Left ventricle myocardium inferior (tissue), 1 donor: ENCODE measurements around the gene PABPN1. TPM values are rescaled to one million over a fixed set of nuclear protein-coding genes. Genes with fewer than 3 reads are reported as not detected.

Experiments used
- DNase-seq: peaks from one replicate; pipeline ENCODE4 v3.0.0-alpha.2; 2020
- H3K27ac ChIP-seq: fragments of 200-600 bp; replicated peaks from 2 replicates; pipeline ENCODE4 v1.8.0; 2021
- H3K27me3 ChIP-seq: fragments of 200-600 bp; 2 replicates; pipeline ENCODE4 v1.8.0; 2021; ENCODE audit warnings: low read depth
- H3K36me3 ChIP-seq: fragments of 200-600 bp; 2 replicates; pipeline ENCODE4 v1.8.0; 2021
- H3K4me1 ChIP-seq: fragments of 200-600 bp; 2 replicates; pipeline ENCODE4 v1.8.0; 2021
- H3K4me3 ChIP-seq: fragments of 200-600 bp; 2 replicates; pipeline ENCODE4 v1.8.0; 2021; ENCODE audit warnings: mild to moderate bottlenecking, moderate library complexity
- H3K9me3 ChIP-seq: fragments of 200-600 bp; replicated peaks from 2 replicates; pipeline ENCODE4 v1.8.0; 2021
- intact Hi-C: fragments of 100-400 bp; cut with micrococcal nuclease; formaldehyde crosslinking; loops from one replicate; pipeline ENCODE4 v1.11.0; 2022
- total RNA-seq: library from RNA; stranded (reverse); fragmentation: NEBNext Ultra II Directional; extraction: Animal tissue kit (Norgen Biotek cat#: 25700); gene quantifications from one replicate; pipeline ENCODE4 v1.2.1, GENCODE V29; 2021
- TF ChIP-seq, protein P1 (sequence below): fragments of 200-600 bp; IDR thresholded peaks from 2 replicates; pipeline ENCODE4 v1.8.0; 2021; ENCODE audit warnings: antibody characterized with exemption, mild to moderate bottlenecking, borderline replicate concordance
- donor health status: DM: no; HTN: yes; CAD: no; lungs with severe emphysema.

The PABPN1 gene
- total RNA-seq, 1 donor from 2014 or later = 71.2 TPM

DNA sequence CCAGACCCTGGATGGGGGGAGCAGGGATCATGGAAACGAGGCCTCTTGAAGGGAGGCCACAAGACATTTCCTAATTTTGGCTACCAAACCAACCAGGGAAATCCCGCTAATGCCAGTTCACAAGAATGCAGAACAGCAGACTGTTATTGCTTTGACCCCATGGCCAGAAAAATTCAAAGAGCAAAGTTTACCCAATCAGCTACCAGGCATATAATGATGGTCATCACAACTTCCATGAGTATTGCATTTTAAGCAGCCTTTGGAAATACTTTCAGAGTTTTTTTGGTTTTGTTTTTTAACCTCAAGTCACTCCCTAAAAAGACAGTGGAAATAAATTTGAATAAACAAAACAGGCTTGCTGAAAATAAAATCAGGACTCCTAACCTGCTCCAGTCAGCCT lies 51.3 kb downstream of the PABPN1 start, which contains the start of gene IL25:
Gene IL25, plus strand, starts transcription at position 301 of the 400 bp plus-strand sequence.
- intact Hi-C loops = no loop called here
- DNase-seq = no peak
- TF ChIP-seq, protein P1, sequence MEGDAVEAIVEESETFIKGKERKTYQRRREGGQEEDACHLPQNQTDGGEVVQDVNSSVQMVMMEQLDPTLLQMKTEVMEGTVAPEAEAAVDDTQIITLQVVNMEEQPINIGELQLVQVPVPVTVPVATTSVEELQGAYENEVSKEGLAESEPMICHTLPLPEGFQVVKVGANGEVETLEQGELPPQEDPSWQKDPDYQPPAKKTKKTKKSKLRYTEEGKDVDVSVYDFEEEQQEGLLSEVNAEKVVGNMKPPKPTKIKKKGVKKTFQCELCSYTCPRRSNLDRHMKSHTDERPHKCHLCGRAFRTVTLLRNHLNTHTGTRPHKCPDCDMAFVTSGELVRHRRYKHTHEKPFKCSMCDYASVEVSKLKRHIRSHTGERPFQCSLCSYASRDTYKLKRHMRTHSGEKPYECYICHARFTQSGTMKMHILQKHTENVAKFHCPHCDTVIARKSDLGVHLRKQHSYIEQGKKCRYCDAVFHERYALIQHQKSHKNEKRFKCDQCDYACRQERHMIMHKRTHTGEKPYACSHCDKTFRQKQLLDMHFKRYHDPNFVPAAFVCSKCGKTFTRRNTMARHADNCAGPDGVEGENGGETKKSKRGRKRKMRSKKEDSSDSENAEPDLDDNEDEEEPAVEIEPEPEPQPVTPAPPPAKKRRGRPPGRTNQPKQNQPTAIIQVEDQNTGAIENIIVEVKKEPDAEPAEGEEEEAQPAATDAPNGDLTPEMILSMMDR = no peak
- Histone ChIP-seq H3K36me3 (no peaks in the 10 kb centered on the region), H3K4me3 (no peak within 1 kb of the TSS), H3K27me3 (no peaks in the 10 kb centered on the region), H3K27ac (no peak within 1 kb of the TSS), H3K4me1 (peaks cover 17% of the 10 kb centered on the region), H3K9me3 (no peaks in the 10 kb centered on the region)

DNA sequence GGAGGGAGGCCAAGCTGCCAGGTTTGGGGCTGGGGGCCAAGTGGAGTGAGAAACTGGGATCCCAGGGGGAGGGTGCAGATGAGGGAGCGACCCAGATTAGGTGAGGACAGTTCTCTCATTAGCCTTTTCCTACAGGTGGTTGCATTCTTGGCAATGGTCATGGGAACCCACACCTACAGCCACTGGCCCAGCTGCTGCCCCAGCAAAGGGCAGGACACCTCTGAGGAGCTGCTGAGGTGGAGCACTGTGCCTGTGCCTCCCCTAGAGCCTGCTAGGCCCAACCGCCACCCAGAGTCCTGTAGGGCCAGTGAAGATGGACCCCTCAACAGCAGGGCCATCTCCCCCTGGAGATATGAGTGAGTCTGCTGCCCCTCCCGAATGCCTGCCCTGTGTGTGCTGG lies 51.8 kb downstream of the PABPN1 start:
- no peak overlapping the region for H3K4me3 ChIP-seq
- peaks cover 17% of the 10 kb centered on the region for H3K4me1 ChIP-seq
- no peaks in the 10 kb centered on the region for H3K36me3 ChIP-seq
- intact Hi-C loops = no loop called here
- no peak overlapping the region for H3K27ac ChIP-seq
- no peaks in the 10 kb centered on the region for H3K27me3 ChIP-seq
- TF ChIP-seq, protein P1 = no peak
- no peaks in the 10 kb centered on the region for H3K9me3 ChIP-seq
- DNase-seq = no peak

Other genes starting within 250 kb of the PABPN1 start
- 64.6 TPM for gene ACIN1, start 226.3 kb upstream of the PABPN1 start, total RNA-seq
- 25.2 TPM for gene C14orf119, start 226.0 kb upstream of the PABPN1 start, total RNA-seq
- not detected for gene CIROP, start 216.5 kb upstream of the PABPN1 start, total RNA-seq
- not detected for gene CEBPE, start 202.2 kb upstream of the PABPN1 start, total RNA-seq
- gene SLC7A8, start 137.8 kb upstream of the PABPN1 start, total RNA-seq = 10.6 TPM
- not detected for gene RNF212B, start 83.5 kb upstream of the PABPN1 start, total RNA-seq
- 9.1 TPM for gene HOMEZ, start 35.3 kb upstream of the PABPN1 start, total RNA-seq
- 9.0 TPM for gene PPP1R3E, start 18.6 kb upstream of the PABPN1 start, total RNA-seq
- 37.5 TPM for gene BCL2L2, start 14.6 kb upstream of the PABPN1 start, total RNA-seq
- gene SLC22A17, start 31.4 kb downstream of the PABPN1 start, total RNA-seq = 9.7 TPM
- gene EFS, start 43.7 kb downstream of the PABPN1 start, total RNA-seq = 3.6 TPM
- not detected for gene IL25, start 51.4 kb downstream of the PABPN1 start, total RNA-seq
- gene CMTM5, start 55.6 kb downstream of the PABPN1 start, total RNA-seq = 1.0 TPM
- gene MYH6, start 86.8 kb downstream of the PABPN1 start, total RNA-seq = 1,823 TPM
- gene MYH7, start 114.2 kb downstream of the PABPN1 start, total RNA-seq = 14,853 TPM
- gene NGDN, start 148.2 kb downstream of the PABPN1 start, total RNA-seq = 17.2 TPM
- gene ZFHX2, start 230.3 kb downstream of the PABPN1 start, total RNA-seq = 0.74 TPM
- gene THTPA, start 234.8 kb downstream of the PABPN1 start, total RNA-seq = 17.2 TPM
- gene AP1G2, start 246.3 kb downstream of the PABPN1 start, total RNA-seq = 10.4 TPM